Liver (tissue), 9 donors: ENCODE measurements around the gene SAMD4A. TPM values are rescaled to one million over a fixed set of nuclear protein-coding genes. Genes with fewer than 3 reads are reported as not detected.
"Not testable (repeated sequence)": the region's sequence is repeated elsewhere in the genome, so short reads cannot be mapped to it uniquely, and the experiment has no call there.

ENCODE experiments used
- DNase-seq: peaks from one replicate; pipeline ENCODE4 v3.0.0-alpha.2; 2017; ENCODE audit warnings: low spot score
- H3K27ac ChIP-seq, 2 donors: one replicate each; pipeline ENCODE4 v1.7.0; 2013; ENCODE audit warnings: inconsistent platforms in 2 of 2, low read length in 2 of 2, control low read depth in 1 of 2, low read depth in 1 of 2, mild to moderate bottlenecking in 1 of 2
- H3K27me3 ChIP-seq, 4 donors: one replicate each; pipeline versions ENCODE4 v1.6.1 to v1.7.0; 2013; ENCODE audit warnings: low read length in 3 of 4, inconsistent platforms in 1 of 4, mild to moderate bottlenecking in 1 of 4, moderate library complexity in 1 of 4; ENCODE audit not compliant: control insufficient read depth in 4 of 4, insufficient read depth in 4 of 4
- H3K36me3 ChIP-seq, 4 donors: one replicate each; pipeline versions ENCODE4 v1.6.1 to v1.7.0; 2013; ENCODE audit warnings: low read length in 3 of 4, mild to moderate bottlenecking in 3 of 4, low read depth in 1 of 4, moderate library complexity in 1 of 4; ENCODE audit not compliant: control insufficient read depth in 4 of 4, insufficient read depth in 3 of 4
- H3K4me1 ChIP-seq, 4 donors: one replicate each; pipeline versions ENCODE4 v1.6.1 to v1.7.0; 2013; ENCODE audit warnings: low read length in 3 of 4, mild to moderate bottlenecking in 3 of 4, moderate library complexity in 1 of 4; ENCODE audit not compliant: control insufficient read depth in 4 of 4, insufficient read depth in 4 of 4
- H3K4me3 ChIP-seq, 3 donors: one replicate each; pipeline versions ENCODE4 v1.6.1 to v1.7.0; 2013; ENCODE audit warnings: low read length in 3 of 3, control low read depth in 1 of 3, low read depth in 1 of 3, mild to moderate bottlenecking in 1 of 3
- H3K9ac ChIP-seq, 2 donors: one replicate each; pipeline ENCODE4 v1.7.0; 2013; ENCODE audit warnings: low read length in 2 of 2, mild to moderate bottlenecking in 2 of 2, moderate library complexity in 2 of 2, control low read depth in 1 of 2, low read depth in 1 of 2
- H3K9me3 ChIP-seq, 4 donors: one replicate each; pipeline versions ENCODE4 v1.6.1 to v1.7.0; 2013; ENCODE audit warnings: low read length in 3 of 4; ENCODE audit not compliant: control insufficient read depth in 4 of 4
- CTCF ChIP-seq: fragments of 150-350 bp; IDR thresholded peaks from 2 replicates; pipeline ENCODE4 v1.5.1; 2017; ENCODE audit warnings: improper control_type of control experiment, low read depth, low read length; ENCODE audit not compliant: missing input control
- EGR1 ChIP-seq, 2 donors: IDR thresholded peaks; 2 replicates each; pipeline ENCODE4 v1.6.1; 2016 to 2018; ENCODE audit warnings: antibody characterized with exemption in 2 of 2, low read depth in 2 of 2
- FOXA1 ChIP-seq: IDR thresholded peaks from 2 replicates; pipeline ENCODE4 v1.6.1; 2016; ENCODE audit warnings: antibody characterized with exemption
- FOXA2 ChIP-seq: IDR thresholded peaks from 2 replicates; pipeline ENCODE4 v1.6.1; 2016; ENCODE audit warnings: antibody characterized with exemption
- HNF4G ChIP-seq: IDR thresholded peaks from 2 replicates; pipeline ENCODE4 v1.6.1; 2016; ENCODE audit warnings: antibody characterized with exemption
- JUND ChIP-seq, 2 donors: IDR thresholded peaks; 2 replicates each; pipeline ENCODE4 v1.6.1; 2016; ENCODE audit warnings: antibody characterized with exemption in 2 of 2
- NR2F2 ChIP-seq: IDR thresholded peaks from 2 replicates; pipeline ENCODE4 v1.6.1; 2016; ENCODE audit warnings: antibody characterized with exemption
- RAD21 ChIP-seq, 2 donors: IDR thresholded peaks; 2 replicates each; pipeline ENCODE4 v1.6.1; 2016; ENCODE audit warnings: antibody characterized with exemption in 2 of 2, mild to moderate bottlenecking in 2 of 2
- REST ChIP-seq: IDR thresholded peaks from 2 replicates; pipeline ENCODE4 v1.6.1; 2016; ENCODE audit warnings: antibody characterized with exemption, mild to moderate bottlenecking
- TAF1 ChIP-seq: conservative IDR thresholded peaks from 2 replicates; pipeline ENCODE4 v1.6.1; 2016; ENCODE audit warnings: antibody characterized with exemption, mild to moderate bottlenecking
- YY1 ChIP-seq: IDR thresholded peaks from 2 replicates; pipeline ENCODE4 v1.6.1; 2016; ENCODE audit warnings: antibody characterized with exemption, mild to moderate bottlenecking
- WGBS: extraction: QIAGEN DNeasy Blood & Tissue Kit; methylation state at CpG from one replicate; pipeline ENCODE4 v1.1.7; 2013; 5-methylcytosine and 5-hydroxymethylcytosine counted together
- polyA plus RNA-seq, 2 donors: library from polyadenylated mRNA; stranded (reverse) in 1 of 2; unstranded in 1 of 2; fragments of 200-250 nt in 1 of 2; fragments of >200 nt in 1 of 2; fragmentation: Nextera tagmentation in 1 of 2; extraction: Ambion mirVana in 1 of 2; gene quantifications; one replicate each; pipeline versions ENCODE4 v1.2.1 to v1.2.3, GENCODE V29; 2013 to 2015
- total RNA-seq, 2 donors: library from RNA; depleted of rRNA; stranded (reverse); fragments of >200 nt; gene quantifications; one replicate each; pipeline ENCODE4 v1.2.3, GENCODE V29; 2014
- TF ChIP-seq, protein P1 (sequence below): IDR thresholded peaks from 2 replicates; pipeline ENCODE4 v1.6.1; 2016; ENCODE audit warnings: antibody characterized with exemption
- donor health status: healthy.
- donor health status: healthy.
- donor health status: healthy.
- donor health status: healthy.
- donor health status: healthy.

The SAMD4A gene
- total and polyA plus RNA-seq, 4 donors: 4.3 to 17.8 (median 8.1) TPM

DNA sequence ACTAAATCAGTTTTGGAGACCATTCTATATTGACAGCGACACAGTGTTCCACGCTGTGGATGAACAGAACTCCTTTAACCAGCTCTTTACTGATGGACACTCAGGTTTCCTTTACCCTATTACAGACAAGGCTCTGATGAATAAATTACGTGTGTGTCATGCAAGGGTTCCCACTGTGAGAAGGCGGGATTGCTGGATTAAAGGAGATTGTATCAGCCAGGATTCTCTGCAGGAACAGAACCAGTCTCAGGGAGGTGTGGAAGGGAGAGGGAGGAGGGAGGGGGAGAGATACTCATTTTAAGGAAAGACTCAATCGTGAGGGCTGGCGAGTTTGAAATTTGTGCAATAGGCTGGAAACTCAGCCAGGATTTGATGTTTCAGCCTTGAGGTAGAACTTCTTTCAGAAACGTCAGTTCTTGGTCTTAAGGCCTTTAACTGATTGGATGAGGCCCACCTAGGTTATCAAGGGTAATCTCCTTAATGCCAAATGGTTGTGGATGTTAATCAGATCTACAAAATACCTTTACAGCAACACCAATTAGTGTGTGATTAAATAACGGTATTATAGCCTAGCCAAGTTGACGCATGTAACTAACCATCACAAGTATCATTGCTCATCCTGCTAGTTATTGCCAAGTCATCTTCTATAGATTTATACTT, 231.7 kb downstream of the SAMD4A start:
- 87% methylated on average over 9 of the region's 9 CpGs for WGBS
- Histone ChIP-seq H3K27ac (no peak overlapping the region), H3K9ac (no peak overlapping the region), H3K27me3 (no peaks in the 10 kb centered on the region), H3K9me3 (no peaks in the 10 kb centered on the region), H3K36me3 (no peaks in the 10 kb centered on the region), H3K4me1 (no peaks in the 10 kb centered on the region), H3K4me3 (no peak overlapping the region)
- no peak for TF ChIP-seq TAF1
- no peak for TF ChIP-seq EGR1 (IDR thresholded peaks at IDR 0.05; ENCODE audit: low read depth in 2 of 2)
- TF ChIP-seq HNF4G: no peak
- no peak for TF ChIP-seq REST
- no peak for TF ChIP-seq FOXA2
- TF ChIP-seq RAD21 (IDR thresholded peaks at IDR 0.05): no peak
- TF ChIP-seq FOXA1: no peak
- no peak for TF ChIP-seq YY1
- TF ChIP-seq CTCF: no peak
- no peak for TF ChIP-seq JUND (IDR thresholded peaks at IDR 0.05)
- TF ChIP-seq, protein P1, sequence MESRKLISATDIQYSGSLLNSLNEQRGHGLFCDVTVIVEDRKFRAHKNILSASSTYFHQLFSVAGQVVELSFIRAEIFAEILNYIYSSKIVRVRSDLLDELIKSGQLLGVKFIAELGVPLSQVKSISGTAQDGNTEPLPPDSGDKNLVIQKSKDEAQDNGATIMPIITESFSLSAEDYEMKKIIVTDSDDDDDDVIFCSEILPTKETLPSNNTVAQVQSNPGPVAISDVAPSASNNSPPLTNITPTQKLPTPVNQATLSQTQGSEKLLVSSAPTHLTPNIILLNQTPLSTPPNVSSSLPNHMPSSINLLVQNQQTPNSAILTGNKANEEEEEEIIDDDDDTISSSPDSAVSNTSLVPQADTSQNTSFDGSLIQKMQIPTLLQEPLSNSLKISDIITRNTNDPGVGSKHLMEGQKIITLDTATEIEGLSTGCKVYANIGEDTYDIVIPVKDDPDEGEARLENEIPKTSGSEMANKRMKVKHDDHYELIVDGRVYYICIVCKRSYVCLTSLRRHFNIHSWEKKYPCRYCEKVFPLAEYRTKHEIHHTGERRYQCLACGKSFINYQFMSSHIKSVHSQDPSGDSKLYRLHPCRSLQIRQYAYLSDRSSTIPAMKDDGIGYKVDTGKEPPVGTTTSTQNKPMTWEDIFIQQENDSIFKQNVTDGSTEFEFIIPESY: no peak
- TF ChIP-seq NR2F2: no peak
- DNase-seq: no peak

DNA sequence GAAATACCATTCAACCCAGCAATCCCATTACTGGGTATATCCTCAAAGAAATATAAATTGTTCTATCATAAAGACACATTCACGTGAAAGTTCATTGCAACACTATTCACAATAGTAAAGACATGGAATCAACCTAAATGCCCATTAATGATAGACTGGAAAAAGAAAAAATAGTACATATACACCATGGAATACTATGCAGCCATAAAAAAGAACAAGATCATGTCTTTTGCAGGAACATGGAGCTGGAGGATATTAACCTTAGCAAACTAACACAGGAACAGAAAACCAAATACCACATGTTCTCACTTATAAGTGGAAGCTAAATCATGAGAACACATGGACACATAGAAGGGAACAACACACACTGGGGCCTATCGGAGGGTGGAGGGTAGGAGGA, 234.6 kb downstream of the SAMD4A start:
- not testable (repeated sequence) for H3K4me3 ChIP-seq, H3K27ac ChIP-seq, H3K27me3 ChIP-seq, H3K4me1 ChIP-seq, H3K9ac ChIP-seq, H3K36me3 ChIP-seq, H3K9me3 ChIP-seq, DNase-seq
- WGBS: 97% methylated on average over 2 of the region's 2 CpGs
